Stimulated activated CD8-positive, alpha-beta memory T cell treated with anti-CD3 and anti-CD28 coated beads, Interleukin-2, amount 100 ng/mL, for 48 hours (primary cell): Measurements from ENCODE around the gene RUSF1.
"Not testable (repeated sequence)": the region's sequence is repeated elsewhere in the genome, so short reads cannot be mapped to it uniquely, and the experiment has no call there.

Experiments used
- DNase-seq, 2 donors: peaks; one replicate each; pipeline ENCODE4 v3.0.0-alpha.2; 2020; ENCODE audit warnings: low read depth in 2 of 2

RUSF1 gene

DNA sequence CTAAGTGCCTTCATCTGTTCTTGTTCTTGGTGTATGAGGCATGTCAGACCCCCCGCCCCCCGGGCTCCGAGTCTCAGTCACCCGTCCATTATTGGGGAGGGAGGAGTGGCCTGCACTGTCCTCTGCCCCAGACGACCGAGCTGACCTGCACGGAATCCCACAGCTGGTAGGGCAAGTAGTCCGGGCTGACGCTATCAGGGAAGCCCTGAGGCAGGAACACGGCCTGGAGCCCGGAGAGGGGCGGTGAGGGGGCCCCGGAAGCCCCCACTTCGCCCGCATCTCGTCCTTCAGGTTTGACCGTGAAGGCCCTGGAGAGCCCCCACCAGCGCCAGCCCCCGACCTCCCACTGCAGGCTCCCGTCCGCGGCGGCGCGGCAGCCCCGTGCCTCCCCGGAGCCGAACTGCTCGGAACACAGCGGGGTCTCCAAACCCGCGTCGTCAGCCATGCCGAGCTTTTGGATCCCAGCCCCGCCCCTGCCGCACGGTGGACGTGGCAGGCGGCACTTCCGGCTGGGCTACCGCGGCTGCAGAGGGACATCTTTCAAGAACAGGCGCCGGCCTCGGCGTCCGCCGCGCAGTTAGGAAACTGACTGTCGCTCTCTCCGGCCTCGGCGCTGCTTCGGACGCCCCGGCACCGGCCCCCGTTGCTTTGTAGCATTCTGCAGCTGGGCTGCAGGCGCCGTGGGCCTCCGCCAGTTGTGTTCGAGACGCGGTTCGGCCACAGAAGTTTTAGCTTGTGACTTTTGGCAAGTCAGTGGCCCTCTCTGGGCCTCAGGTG is at the start of gene RUSF1:
RUSF1 (minus strand) TSS at position 463 of the 777 bp plus-strand sequence; CDS start at position 445, 18 bp downstream.
- DNase-seq, result peak; percentile 82 to 83

DNA sequence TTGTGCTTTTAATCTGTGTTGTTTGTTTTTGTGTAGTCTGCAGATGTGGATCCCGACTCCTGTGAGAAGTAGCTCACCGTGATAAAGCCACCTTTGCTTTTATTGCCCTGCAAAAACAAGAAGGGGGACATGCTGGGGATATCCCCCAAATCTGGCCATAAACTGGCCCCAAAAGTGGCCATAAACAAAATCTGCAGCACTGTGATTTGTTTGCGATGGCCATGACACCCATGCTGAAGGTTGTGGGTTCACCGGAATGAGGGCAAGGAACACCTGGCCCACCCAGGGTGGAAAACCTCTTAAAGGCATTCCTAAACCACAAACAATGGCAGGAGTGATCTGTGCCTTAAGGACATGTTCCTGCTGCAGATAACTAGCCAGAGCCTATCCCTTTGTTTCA is 34.6 kb upstream of the RUSF1 start:
- DNase-seq, result no peak

DNA sequence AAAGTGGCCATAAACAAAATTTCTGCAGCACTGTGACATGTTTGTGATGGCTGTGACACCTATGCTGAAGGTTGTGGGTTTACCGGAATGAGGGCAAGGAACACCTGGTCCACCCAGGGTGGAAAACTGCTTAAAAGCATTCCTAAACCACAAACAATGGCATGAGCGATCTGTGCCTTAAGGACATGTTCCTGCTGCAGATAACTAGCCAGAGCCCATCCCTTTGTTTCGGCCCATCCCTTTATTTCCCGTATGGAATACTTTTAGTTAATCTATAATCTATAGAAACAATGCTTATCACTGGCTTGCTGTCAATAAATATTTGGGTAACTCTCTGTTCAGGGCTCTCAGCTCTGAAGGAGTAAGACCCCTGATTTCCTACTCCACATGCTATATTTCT is 31.6 kb upstream of the RUSF1 start:
- not testable (repeated sequence) for DNase-seq

DNA sequence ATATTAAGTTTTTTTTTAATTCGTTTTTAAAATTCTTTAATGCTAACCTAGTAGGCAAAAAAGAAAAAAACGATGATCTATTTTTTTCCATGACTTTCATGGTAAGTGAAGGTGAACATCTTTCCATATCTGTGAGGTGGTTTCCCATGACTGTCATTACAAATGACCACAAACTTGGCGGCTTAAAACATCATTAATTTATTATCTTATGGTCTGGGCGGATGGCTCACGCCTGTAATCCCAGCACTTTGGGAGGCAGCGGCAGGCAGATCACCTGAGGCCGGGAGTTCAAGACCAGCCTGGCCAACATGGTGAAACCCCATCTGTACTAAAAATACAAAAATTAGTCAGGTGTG is 30.0 kb upstream of the RUSF1 start:
- not testable (repeated sequence) for DNase-seq

DNA sequence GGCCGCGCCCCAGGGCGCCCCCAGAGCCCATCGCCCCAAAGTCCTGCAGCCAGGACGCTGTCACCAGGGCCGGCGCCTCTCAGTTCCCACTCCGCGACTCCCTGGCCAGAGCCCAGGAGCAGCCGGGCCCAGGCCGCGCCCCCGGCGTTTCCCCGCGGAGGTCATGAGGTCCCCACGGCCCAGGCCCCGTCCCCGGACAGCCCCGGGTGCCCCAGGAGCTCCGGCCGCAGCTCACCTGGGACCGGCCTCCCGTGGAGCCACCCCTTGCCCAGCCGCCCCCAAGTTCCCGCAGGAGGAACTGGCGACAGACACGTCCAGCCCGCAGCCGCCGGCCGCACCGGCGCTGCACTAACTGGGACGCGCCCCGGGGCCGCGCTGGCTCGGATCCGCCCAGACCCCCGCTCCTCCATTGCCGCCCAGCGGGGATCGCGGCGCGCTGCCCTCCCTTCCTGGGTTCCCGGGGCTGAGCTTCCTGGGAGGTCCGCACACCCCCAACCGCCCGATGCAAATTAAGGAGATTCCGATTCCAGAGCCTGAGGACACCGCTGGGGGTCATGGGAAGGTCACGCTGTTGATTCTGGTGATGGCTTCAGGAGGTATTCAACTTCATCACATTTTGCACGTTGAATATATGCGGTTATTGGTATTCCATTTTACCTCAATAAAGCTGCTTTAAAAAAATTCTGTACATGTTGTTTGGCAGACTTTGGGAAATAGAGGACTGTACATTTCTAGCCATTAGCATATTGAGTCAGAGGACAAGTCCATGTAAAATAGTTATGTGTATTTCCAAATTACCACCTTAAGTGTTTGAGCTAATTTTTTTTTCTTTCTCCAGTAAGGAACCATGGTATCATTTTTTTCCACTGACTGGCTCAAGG is 29.4 kb upstream of the RUSF1 start:
- no peak for DNase-seq

DNA sequence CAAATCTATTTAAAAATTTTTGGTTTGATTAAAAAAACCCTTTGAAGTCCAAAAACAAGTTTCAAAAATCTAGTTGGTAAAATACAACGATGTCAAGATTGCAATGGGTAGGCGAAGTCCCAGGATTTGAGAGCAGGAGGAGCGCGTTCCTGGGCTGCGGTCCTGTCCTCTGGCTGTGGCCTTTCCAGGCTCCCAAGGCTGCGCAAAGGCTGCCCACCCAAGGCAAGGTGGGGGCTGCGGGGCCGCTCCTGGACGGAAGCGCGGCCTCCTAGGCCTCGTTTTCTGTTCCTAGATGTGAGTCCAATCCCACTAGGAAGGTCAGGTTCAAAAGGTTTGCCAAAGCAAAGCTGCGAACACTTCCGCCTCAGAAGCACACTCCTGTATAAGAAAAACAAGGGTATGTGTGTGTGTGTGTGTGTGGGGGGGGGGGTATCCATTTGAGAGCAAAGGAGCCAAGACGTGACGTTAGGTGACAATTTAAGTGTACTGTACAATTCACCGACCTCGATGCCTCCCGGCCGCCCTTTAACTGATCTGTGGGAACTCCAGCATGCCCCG is 28.7 kb upstream of the RUSF1 start:
- no peak for DNase-seq

DNA sequence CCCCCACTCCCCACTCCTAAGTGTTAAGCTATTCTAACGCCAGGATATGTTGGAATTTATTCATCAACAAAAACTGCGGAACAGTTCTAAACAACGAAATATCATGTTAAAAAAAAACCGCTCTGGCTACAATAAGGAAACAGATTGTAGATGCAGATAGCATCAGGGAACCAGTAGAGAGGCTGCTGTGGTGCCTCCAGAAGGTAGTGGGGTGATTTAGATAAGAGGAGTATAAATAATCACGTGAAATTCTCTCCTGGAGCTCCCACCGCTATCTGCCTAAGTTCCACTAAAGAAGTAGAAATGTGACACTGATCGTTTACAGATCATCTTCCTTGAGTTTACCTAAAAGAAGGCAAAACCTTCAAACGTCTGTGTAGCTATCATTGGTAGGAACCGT is 27.5 kb upstream of the RUSF1 start:
- no peak for DNase-seq

DNA sequence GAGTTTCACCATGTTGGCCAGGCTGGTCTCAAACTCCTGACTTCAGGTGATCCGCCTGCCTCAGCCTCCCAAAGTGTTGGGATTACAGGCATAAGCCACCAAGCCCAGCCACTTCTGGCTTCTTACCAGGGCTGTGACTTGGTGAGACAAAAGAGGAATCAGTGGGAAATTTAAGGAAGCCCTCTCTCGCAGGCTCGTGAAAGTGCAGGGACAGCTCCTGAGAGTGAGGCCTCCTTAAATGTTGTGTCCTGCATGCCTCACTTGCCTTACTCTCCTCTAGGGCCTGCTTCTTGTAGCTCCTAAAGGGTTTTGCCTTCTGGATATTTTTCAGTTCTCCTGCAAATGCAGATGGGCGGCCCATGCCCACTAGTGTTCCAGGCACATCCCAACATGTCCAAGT is 24.7 kb upstream of the RUSF1 start:
- DNase-seq, result no peak

DNA sequence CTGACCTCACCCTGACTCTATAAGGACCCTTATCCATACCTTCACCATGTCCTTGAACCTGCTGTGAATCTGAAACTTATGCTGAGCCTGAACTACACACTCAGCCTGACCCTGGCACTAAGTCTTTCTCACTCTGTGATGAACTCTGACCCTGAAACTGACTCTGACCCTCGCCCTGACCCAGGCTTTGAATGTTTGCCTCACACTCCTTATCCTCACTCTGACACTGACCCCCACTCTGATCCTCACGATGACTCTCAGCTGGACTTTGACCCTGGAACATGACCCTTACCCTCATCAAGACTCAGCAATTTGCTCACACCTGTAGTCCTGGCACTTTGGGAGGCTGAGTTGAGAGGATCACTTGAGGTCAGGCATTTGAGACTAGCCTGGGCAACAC is 23.9 kb upstream of the RUSF1 start:
- DNase-seq, result no peak

DNA sequence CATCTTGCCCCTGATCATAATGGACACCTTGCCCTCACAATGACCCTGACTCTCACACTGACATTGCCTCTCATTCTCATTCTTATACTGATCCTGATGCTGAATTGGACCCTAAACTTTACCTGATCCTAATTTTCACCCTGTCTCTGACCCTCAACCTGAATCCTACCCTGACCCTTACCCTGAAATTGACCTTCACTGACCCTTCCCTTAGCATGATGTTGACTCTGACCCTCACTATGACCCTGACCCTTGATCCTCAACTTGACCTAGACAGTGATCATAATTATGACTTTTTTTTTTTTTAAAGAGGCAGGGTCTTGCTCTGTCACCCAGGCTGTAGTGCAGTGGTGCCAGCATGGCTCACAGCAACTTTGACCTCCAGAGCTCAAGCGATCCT is 22.9 kb upstream of the RUSF1 start:
- DNase-seq, result no peak

DNA sequence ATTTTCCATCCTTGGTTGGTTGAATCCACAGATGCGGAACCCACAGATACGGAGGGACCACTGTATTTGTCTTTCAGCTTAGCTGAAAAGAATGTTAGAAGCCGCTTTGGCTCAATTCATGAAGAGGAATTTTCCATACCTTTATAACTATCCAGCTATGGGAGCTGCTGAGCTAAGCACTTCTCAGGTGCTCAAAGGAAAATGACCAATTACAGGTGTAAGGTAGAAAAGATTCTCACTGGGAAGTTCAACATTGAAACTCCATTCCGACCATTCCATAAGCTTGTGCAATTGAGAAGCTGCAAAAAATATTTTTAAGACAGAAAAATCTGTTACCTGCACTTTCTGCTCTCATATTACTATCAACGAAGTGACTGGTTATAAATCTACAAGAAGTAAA is 22.2 kb upstream of the RUSF1 start:
- no peak for DNase-seq

DNA sequence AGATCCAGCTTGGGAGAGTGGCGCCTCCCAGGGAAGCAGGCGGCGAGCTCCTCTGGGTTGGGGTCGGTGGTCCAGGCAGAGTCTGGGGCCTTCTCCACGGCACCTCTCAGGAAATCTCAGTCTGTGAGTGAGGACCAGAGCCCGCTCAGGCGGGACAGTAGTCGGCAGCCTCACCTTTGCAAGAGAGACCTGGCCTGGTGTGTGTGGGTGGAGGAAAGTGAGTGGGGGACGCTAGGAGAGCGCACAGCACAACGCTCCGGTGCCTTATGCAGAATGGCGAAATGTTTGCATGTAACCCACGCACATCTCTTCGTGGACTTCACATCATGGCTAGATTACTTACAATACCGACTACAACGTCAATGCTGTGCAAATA is 21.7 kb upstream of the RUSF1 start:
- DNase-seq, result no peak

DNA sequence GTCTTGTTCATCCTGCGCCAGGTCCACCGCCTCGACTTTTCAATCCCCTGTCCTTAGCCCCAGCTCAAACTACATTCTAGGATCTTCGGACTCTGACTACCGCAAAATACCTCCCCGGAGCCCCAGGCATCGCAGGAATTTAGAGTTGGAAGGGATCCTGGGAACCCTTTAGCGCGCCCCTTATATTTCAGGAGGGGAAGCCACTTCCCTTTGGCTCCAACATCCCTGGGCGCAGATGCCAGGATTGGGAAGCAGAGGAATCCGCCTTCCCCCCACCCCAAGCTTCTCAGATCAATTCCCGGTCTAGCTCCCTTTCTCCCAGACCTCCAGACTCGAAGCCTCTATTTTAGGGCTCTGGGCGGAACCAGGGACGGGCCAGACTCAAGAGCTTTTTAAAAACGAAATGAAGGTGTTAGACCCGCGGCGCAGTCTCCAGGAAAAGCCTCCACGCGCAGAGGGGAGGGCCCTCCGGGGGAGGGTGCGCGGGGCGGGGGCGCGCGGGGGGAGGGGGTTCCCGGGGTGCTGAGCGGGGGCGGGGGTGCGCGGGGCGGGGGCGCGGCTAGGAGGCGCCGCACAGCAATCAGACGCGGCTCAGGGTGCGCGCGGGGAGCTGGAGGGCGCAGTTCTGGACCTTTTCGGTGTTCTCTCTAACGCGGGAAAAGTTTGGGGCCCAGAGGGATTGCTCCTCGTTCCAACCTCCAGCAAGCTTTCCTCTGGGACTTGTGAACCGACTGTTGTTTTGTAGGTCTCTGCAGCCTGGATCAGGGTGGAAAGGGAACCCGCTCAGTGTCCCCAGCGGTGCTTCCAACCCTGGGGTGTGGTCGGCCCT is 21.1 kb upstream of the RUSF1 start:
- DNase-seq, result no peak

DNA sequence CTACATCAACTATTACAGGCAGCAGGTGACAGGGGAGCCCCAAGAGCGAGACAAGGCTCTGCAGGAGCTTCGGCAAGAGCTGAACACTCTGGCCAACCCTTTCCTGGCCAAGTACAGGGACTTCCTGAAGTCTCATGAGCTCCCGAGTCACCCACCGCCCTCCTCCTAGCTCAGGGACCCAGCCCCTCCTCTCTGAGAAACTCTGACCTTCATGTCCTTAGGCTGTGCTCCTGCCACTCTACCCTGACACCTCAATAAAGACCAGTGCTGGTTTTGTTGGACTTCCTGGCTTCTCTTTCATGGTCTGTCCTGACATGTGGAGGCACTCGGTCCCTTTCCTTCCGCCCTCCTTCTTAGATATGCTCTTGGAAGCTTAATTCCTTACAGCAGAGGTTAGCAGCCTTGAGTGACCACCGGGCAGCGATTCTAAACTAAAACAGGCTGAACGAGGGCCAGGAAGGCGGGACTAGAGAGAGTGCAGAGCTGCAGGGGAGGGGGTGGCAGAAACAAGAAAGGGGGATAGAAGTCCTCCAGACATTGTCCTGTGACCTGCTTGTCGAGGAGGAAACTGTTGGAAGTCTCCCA is 20.4 kb upstream of the RUSF1 start:
- no peak for DNase-seq

DNA sequence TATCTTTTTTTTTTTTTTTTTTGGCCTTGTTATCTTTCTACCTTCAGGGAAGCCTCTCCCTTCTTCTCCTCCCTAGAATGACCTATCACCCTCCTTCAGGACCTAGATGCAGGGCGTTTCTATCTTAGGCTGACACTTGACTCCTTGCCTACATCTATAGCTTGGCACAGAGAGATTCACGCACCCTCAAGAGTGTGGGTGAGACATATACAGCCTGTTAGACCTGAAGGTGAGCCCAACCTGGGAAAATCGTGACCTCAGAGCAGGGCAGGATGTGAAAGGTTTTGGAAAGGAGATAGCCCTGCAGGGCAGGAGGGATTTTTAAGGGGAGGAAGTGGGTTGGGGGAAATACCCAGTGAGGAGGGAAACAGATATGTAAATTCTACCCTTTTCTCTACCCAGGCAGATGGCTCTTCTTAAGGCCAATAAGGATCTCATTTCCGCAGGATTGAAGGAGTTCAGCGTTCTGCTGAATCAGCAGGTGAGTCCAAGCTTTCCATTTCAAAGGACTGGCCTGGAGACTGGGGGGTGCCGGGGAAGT is 19.6 kb upstream of the RUSF1 start, which contains the start of gene AHSP:
AHSP (plus strand) TSS at position 167 of the 541 bp plus-strand sequence; CDS start at position 407, 240 bp downstream.
- DNase-seq, result no peak

DNA sequence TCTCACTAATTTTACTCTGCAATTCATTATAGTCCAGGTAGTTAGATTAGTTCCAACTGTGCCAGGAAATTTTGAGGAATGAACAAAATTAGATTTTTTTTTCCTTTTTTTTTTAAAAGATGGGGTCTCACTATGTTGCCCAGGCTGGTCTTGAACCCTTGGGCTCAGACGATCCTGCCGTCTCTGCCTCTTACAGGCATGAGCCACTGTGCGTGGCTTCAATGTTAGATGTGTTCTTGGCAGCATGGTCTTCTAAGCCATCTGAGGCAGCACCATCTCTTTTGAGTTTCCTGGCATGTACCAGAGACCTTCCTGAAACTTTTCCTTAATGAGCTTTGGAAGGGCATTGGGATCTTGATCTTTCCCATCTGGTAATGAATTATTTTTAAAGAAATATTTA is 16.9 kb upstream of the RUSF1 start:
- DNase-seq, result no peak

DNA sequence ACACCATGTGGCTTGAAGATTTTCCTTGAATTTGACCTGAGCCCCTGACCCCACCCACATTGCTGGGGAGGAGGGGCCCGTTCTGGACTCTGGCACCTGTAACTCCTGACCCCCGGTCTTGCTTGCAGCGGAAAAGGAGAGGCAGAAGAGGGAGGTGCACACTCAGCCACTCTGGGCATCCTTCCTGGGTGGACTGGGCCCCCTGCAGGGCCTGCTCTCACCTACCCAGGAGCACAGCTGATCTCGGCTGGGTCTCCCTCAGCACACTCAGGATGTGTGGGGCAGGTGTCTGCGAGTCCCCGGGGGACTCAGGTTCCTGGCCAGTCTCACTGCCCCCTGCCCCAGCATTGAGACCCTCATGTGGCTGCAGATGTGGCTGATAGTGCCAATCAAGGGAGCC is 15.6 kb upstream of the RUSF1 start:
- DNase-seq, result not testable (repeated sequence)

DNA sequence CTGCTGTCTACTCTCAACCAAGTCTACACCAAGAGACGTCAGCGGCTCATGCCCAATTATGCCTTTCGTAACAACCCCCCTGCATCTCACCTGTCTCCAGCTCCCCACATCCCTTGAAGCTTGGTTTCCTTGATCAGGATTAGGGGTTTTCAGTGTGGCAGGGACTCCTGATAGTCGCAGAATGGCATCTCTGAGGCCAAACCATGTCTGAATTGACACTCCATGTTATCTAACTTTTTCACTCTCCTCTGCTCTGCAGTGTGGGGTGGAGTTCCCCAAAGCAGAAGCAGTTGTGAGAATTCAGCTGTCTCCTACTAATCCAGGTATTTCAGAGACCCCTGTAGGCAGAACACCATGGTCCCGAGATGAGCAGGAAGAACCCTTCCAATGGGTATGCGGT is 13.9 kb upstream of the RUSF1 start:
- no peak for DNase-seq

DNA sequence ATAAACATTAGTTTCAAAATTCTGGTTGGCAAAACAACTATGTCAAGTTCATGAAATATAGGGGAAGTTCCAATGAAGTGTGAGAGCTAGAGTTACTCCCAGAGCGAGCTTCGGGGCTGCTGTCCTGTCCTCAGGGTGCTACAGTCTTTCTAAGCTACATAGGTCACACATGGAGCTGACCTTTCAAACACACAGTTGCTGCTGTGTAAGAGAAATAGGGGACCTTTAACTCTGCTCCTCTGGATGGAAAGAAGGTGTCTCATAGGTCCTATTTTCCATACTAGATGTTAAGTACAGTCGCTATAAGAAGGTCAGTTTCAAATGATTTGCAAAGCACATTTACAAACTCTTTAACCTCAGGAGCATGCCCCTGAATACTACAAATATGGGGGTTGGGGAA is 13.2 kb upstream of the RUSF1 start:
- no peak for DNase-seq

DNA sequence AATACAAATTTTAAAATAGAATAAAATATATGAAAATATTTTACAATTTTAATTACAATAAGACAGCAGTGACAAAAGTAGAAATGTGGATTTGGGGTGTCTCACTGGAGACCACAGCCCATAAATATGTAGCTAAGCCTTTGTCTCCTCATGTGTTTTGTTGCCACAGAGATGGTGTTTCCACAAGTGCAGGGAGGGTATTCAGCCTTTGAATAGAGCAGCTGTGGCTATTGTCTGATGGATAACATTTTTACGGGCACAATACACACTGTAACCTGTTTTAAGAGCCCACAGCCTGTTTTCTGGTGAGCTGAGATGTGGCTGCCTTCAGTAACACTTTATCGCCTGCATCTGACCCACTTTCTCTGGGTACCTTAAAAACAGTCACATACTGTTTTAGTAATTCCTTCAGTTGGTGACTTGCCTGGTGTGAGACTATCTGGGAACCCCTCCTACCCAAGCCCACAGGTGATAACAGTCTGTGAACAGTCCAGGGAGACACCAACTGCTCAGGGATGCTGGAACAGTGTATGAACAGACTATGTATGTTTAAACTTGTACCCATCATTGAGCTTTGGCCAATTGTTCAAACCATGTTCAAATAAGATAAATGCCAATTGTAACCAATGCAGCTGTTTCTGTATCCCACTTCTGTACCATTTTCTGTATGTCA is 11.7 kb upstream of the RUSF1 start:
- no peak for DNase-seq
